Uterus (tissue), 4 donors: ENCODE measurements around the gene GRK5. TPM values are rescaled to one million over a fixed set of nuclear protein-coding genes. Genes with fewer than 3 reads are reported as not detected.

Experiments
- DNase-seq, 2 donors: peaks; one replicate each; pipeline ENCODE4 v3.0.0-alpha.2; 2019 to 2020
- H3K27ac ChIP-seq, 2 donors: fragments of 200-600 bp; sonication (generic); 1 replicate in 1 of 2; 2 replicates in 1 of 2; pipeline ENCODE4 v1.5.1; 2016 to 2018
- H3K27me3 ChIP-seq, 2 donors: fragments of 200-600 bp; sonication (generic); one replicate each; pipeline ENCODE4 v1.5.1; 2018 to 2019; ENCODE audit warnings: control low read depth in 1 of 2
- H3K36me3 ChIP-seq, 2 donors: fragments of 200-600 bp; sonication (generic); one replicate each; pipeline ENCODE4 v1.5.1; 2019; ENCODE audit warnings: control low read depth in 1 of 2
- H3K4me1 ChIP-seq, 2 donors: fragments of 200-600 bp; sonication (generic); one replicate each; pipeline ENCODE4 v1.5.1; 2018 to 2019; ENCODE audit warnings: control low read depth in 1 of 2
- H3K4me3 ChIP-seq, 2 donors: fragments of 200-600 bp; sonication (generic); 1 replicate in 1 of 2; 2 replicates in 1 of 2; pipeline ENCODE4 v1.5.1; 2018 to 2019; ENCODE audit warnings: mild to moderate bottlenecking in 1 of 2
- H3K9me3 ChIP-seq, 2 donors: fragments of 200-600 bp; sonication (generic); one replicate each; pipeline ENCODE4 v1.5.1; 2019; ENCODE audit warnings: control low read depth in 1 of 2
- CTCF ChIP-seq, 4 experiments: fragments of 200-600 bp in 2 of 4; fragments of 450-650 bp in 2 of 4; sonication (generic) in 2 of 4; IDR thresholded peaks; one replicate each; pipeline ENCODE4 v1.5.1; 2016 to 2019; ENCODE audit warnings: antibody characterized with exemption in 4 of 4, mild to moderate bottlenecking in 2 of 4, moderate library complexity in 1 of 4
- POLR2A ChIP-seq, 2 donors: fragments of 450-650 bp; IDR thresholded peaks; one replicate each; pipeline ENCODE4 v1.6.1; 2016; ENCODE audit warnings: antibody characterized with exemption in 2 of 2, mild to moderate bottlenecking in 1 of 2, moderate library complexity in 1 of 2
- intact Hi-C: fragments of 100-400 bp; cut with DNase I; formaldehyde crosslinking; loops from one replicate; pipeline ENCODE4 v1.15.1; 2023; ENCODE audit warnings: low total_unique reads
- total RNA-seq, 4 donors: library from RNA; depleted of rRNA in 3 of 4; stranded (reverse); fragments of >200 nt in 3 of 4; gene quantifications; one replicate each; pipeline versions ENCODE4 v1.1.0 to v1.2.4, GENCODE V29; 2014 to 2023
- donor health status: DM: yes; HTN: yes; CAD: no.

GRK5 gene
- total RNA-seq, 4 donors from 2014 or later = 11.6 to 34.6 (median 14.1) TPM

GRCh38 chr10:119409385-119409784 is 202.0 kb downstream of the GRK5 start:
- Histone ChIP-seq H3K4me1 (peaks cover 11 to 19% of the 10 kb centered on the region in 2 donors), H3K27me3 (no peaks in the 10 kb centered on the region), H3K4me3 (no peak overlapping the region), H3K36me3 (no peaks in the 10 kb centered on the region), H3K9me3 (no peaks in the 10 kb centered on the region), H3K27ac (peak overlapping the region; percentile 45 to 48)
- no peak for DNase-seq
- intact Hi-C loops = no loop called here
- TF ChIP-seq CTCF (IDR thresholded peaks at IDR 0.05) = no peak
- TF ChIP-seq POLR2A (IDR thresholded peaks at IDR 0.05) = no peak

GRCh38 chr10:119409906-119410305 is 202.5 kb downstream of the GRK5 start:
- H3K27me3 ChIP-seq = no peaks in the 10 kb centered on the region
- intact Hi-C loops = no loop called here
- DNase-seq = peak in 1 of 2 donors; percentile 44
- no peaks in the 10 kb centered on the region for H3K36me3 ChIP-seq
- H3K9me3 ChIP-seq = no peaks in the 10 kb centered on the region
- H3K4me3 ChIP-seq = no peak overlapping the region
- peak overlapping the region; percentile 45 to 70 for H3K27ac ChIP-seq
- H3K4me1 ChIP-seq = peaks cover 11 to 19% of the 10 kb centered on the region in 2 donors
- TF ChIP-seq CTCF (IDR thresholded peaks at IDR 0.05) = no peak
- TF ChIP-seq POLR2A (IDR thresholded peaks at IDR 0.05) = no peak

GRCh38 chr10:119410361-119411116 is 203.2 kb downstream of the GRK5 start:
- intact Hi-C loops = no loop called here
- no peak overlapping the region for H3K4me3 ChIP-seq

GRCh38 chr10:119412244-119413092 is 205.1 kb downstream of the GRK5 start:
- Histone ChIP-seq H3K4me3 (no peak overlapping the region), H3K36me3 (no peaks in the 10 kb centered on the region), H3K9me3 (no peaks in the 10 kb centered on the region), H3K4me1 (peaks cover 11 to 19% of the 10 kb centered on the region in 2 donors), H3K27me3 (no peaks in the 10 kb centered on the region), H3K27ac (peak overlapping the region; percentile 70)
- TF ChIP-seq CTCF (IDR thresholded peaks at IDR 0.05) = peak in 1 of 4 experiments; percentile 26
- no peak for TF ChIP-seq POLR2A (IDR thresholded peaks at IDR 0.05)
- intact Hi-C loops = no loop called here
- peak; percentile 84 to 85 for DNase-seq

More at GRCh38 chr10:119410361-119411116, 203.2 kb downstream of the GRK5 start:
- Histone ChIP-seq H3K9me3 (no peaks in the 10 kb centered on the region), H3K4me1 (peaks cover 11 to 19% of the 10 kb centered on the region in 2 donors), H3K36me3 (no peaks in the 10 kb centered on the region), H3K27me3 (no peaks in the 10 kb centered on the region), H3K27ac (peak overlapping the region; percentile 9 to 70)
- TF ChIP-seq POLR2A (IDR thresholded peaks at IDR 0.05) = no peak
- TF ChIP-seq CTCF (IDR thresholded peaks at IDR 0.05) = no peak
- no peak for DNase-seq

GRCh38 chr10:119413093-119413453 is 205.7 kb downstream of the GRK5 start:
- Histone ChIP-seq H3K27ac (peak overlapping the region; percentile 70), H3K4me3 (no peak overlapping the region), H3K4me1 (peaks cover 11 to 19% of the 10 kb centered on the region in 2 donors), H3K9me3 (no peaks in the 10 kb centered on the region), H3K27me3 (no peaks in the 10 kb centered on the region), H3K36me3 (no peaks in the 10 kb centered on the region)
- no peak for TF ChIP-seq CTCF (IDR thresholded peaks at IDR 0.05)
- no peak for TF ChIP-seq POLR2A (IDR thresholded peaks at IDR 0.05)
- no peak for DNase-seq
- intact Hi-C loops = no loop called here
